HCT116 (cell line): ENCODE measurements around the gene SLC23A3. TPM values are rescaled to one million over a fixed set of nuclear protein-coding genes. Genes with fewer than 3 reads are reported as not detected.
"Not testable (repeated sequence)": the region's sequence is repeated elsewhere in the genome, so short reads cannot be mapped to it uniquely, and the experiment has no call there.

Experiments used
- ATAC-seq: fragments of 200-7000 bp; cut with Tn5 transposase; 2 replicates; pipeline ENCODE4 v1.9.1; 2020; ENCODE audit warnings: mild to moderate bottlenecking, moderate library complexity
- BruUV-seq: library from RNA; stranded (reverse); fragments of 400-500 nt; replicated peaks from 2 replicates; lab custom pipeline; 2021; lab: Mats Ljungman, UMichigan
- CTCF ChIA-PET: fragments of 300-600 bp; sonication (Branson Sonifier 250); formaldehyde crosslinking; loops from one replicate; lab custom pipeline; 2021; ENCODE audit warnings: antibody characterized with exemption; lab: Charles Lee
- POLR2A ChIA-PET: fragments of 300-600, 350-600 bp; sonication (Branson Sonifier 250); formaldehyde crosslinking; loops from one replicate; lab custom pipeline; 2021; ENCODE audit warnings: antibody characterized with exemption; lab: Charles Lee
- RAD21 ChIA-PET, 2 experiments: fragments of 300-600 bp; sonication (Branson Sonifier 250); formaldehyde crosslinking; loops; one replicate each; lab custom pipeline; 2023; ENCODE audit warnings: low total read pairs in 2 of 2; ENCODE audit not compliant: uncharacterized antibody in 2 of 2, unreplicated experiment in 2 of 2, low non-redundant PET in 1 of 2; lab: Charles Lee
- DNase-seq: peaks from one replicate; pipeline ENCODE4 v3.0.0-alpha.2; 2010; ENCODE audit warnings: low read depth, low spot score
- H2AFZ ChIP-seq: fragments of 200-600 bp; shearing (Covaris generic), sonication (generic); 2 replicates; pipeline ENCODE4 v1.6.1; 2017; ENCODE audit warnings: low read depth, mixed run types, mixed read lengths, antibody characterized with exemption, low read length; ENCODE audit not compliant: poor library complexity, severe bottlenecking
- H3K27ac ChIP-seq: 2 replicates; pipeline ENCODE4 v1.5.1; 2012; ENCODE audit warnings: low read depth, low read length
- H3K27me3 ChIP-seq: fragments of 200-600 bp; sonication (generic); 2 replicates; pipeline ENCODE4 v1.6.1; 2016; ENCODE audit warnings: mixed run types, low read length, mixed read lengths; ENCODE audit not compliant: insufficient read depth
- H3K36me3 ChIP-seq, 2 experiments: fragments of 200-500 bp in 1 of 2; fragments of 200-600 bp in 1 of 2; sonication (Bioruptor generic) in 1 of 2; sonication (generic) in 1 of 2; 2 replicates each; pipeline versions ENCODE4 v1.5.1 to v1.6.1; 2014 to 2016; ENCODE audit warnings: low read length in 2 of 2, inconsistent platforms in 1 of 2, mixed read lengths in 1 of 2, mixed run types in 1 of 2; ENCODE audit not compliant: insufficient read depth in 2 of 2, control insufficient read depth in 1 of 2
- H3K4me1 ChIP-seq, 2 experiments: fragments of 200-600 bp in 1 of 2; sonication (generic) in 1 of 2; 2 replicates each; pipeline versions ENCODE4 v1.5.1 to v1.6.1; 2012 to 2017; ENCODE audit warnings: low read length in 2 of 2, inconsistent platforms in 1 of 2, mild to moderate bottlenecking in 1 of 2, mixed read lengths in 1 of 2, mixed run types in 1 of 2, moderate library complexity in 1 of 2; ENCODE audit not compliant: insufficient read depth in 2 of 2, control insufficient read depth in 1 of 2
- H3K4me2 ChIP-seq: fragments of 200-600 bp; sonication (generic); 2 replicates; pipeline ENCODE4 v1.6.1; 2017; ENCODE audit warnings: mixed run types, low read length, mixed read lengths
- H3K4me3 ChIP-seq, 2 experiments: fragments of 200-600 bp in 1 of 2; sonication (generic) in 1 of 2; replicated peaks in 1 of 2; 2 replicates each; pipeline ENCODE4 v1.5.1; 2011 to 2016; ENCODE audit warnings: low read length in 2 of 2, control low read depth in 1 of 2, low read depth in 1 of 2, mild to moderate bottlenecking in 1 of 2, mixed read lengths in 1 of 2, mixed run types in 1 of 2
- H3K79me2 ChIP-seq: fragments of 200-600 bp; sonication (generic); 2 replicates; pipeline ENCODE4 v1.6.1; 2017; ENCODE audit warnings: mild to moderate bottlenecking, mixed run types, low read length, moderate library complexity, mixed read lengths; ENCODE audit not compliant: insufficient read depth
- H3K9ac ChIP-seq: fragments of 200-600 bp; sonication (generic); 2 replicates; pipeline ENCODE4 v1.6.1; 2016; ENCODE audit warnings: low read length, mixed read lengths
- H3K9me2 ChIP-seq: fragments of 200-600 bp; sonication (generic), shearing (Covaris generic); 2 replicates; pipeline ENCODE4 v1.6.1; 2017; ENCODE audit warnings: mixed run types, mild to moderate bottlenecking, moderate library complexity; ENCODE audit not compliant: insufficient read depth
- H3K9me3 ChIP-seq, 2 experiments: fragments of 200-500 bp in 1 of 2; fragments of 200-600 bp in 1 of 2; sonication (Bioruptor generic) in 1 of 2; sonication (generic) in 1 of 2; 2 replicates each; pipeline ENCODE4 v1.6.1; 2014 to 2017; ENCODE audit warnings: low read length in 2 of 2, mixed read lengths in 2 of 2, inconsistent platforms in 1 of 2, low read depth in 1 of 2, mild to moderate bottlenecking in 1 of 2, mixed run types in 1 of 2, moderate library complexity in 1 of 2; ENCODE audit not compliant: control insufficient read depth in 1 of 2, insufficient read depth in 1 of 2
- H4K20me1 ChIP-seq: fragments of 200-600 bp; sonication (generic), shearing (Covaris generic); 2 replicates; pipeline ENCODE4 v1.6.1; 2017; ENCODE audit warnings: mixed run types, mild to moderate bottlenecking, moderate library complexity; ENCODE audit not compliant: insufficient read depth
- CEBPB ChIP-seq: IDR thresholded peaks from 2 replicates; pipeline ENCODE4 v1.6.1; 2012; ENCODE audit warnings: low read depth
- FOSL1 ChIP-seq: IDR thresholded peaks from 2 replicates; pipeline ENCODE4 v1.6.1; 2012; ENCODE audit warnings: low read depth
- POLR2A ChIP-seq: IDR thresholded peaks from 2 replicates; pipeline ENCODE4 v1.7.0; 2011; ENCODE audit warnings: borderline replicate concordance; ENCODE audit not compliant: insufficient read depth, insufficient read length; ENCODE audit errors: extremely low read depth
- SIN3A ChIP-seq: IDR thresholded peaks from 2 replicates; pipeline ENCODE4 v1.6.1; 2012; ENCODE audit warnings: low read depth
- ZBTB33 ChIP-seq: IDR thresholded peaks from 2 replicates; pipeline ENCODE4 v1.6.1; 2011; ENCODE audit warnings: mild to moderate bottlenecking, low read length, moderate library complexity; ENCODE audit not compliant: insufficient replicate concordance; ENCODE audit errors: extremely low read depth
- intact Hi-C: fragments of 100-400 bp; cut with micrococcal nuclease; formaldehyde crosslinking; loops from 2 replicates; pipeline ENCODE4 v1.10.0; 2022
- total RNA-seq: library from RNA; stranded (reverse); gene quantifications from one replicate; pipeline ENCODE4 v1.2.1, GENCODE V29; 2021; ENCODE audit not compliant: unreplicated experiment

SLC23A3 gene
- total RNA-seq, 1 experiment from 2014 or later, result 4.8 TPM

- TF ChIP-seq ZBTB33 (no peak), SIN3A (no peak), POLR2A (no peak)
- TF ChIP-seq, all 23 proteins: peak for 0
These were observed 35.3 kb upstream of the SLC23A3 start (continued) for GRCh38 chr2:219205165-219205538.

- no peak overlapping the region for H3K9ac ChIP-seq
- TF ChIP-seq CEBPB, result no peak
- TF ChIP-seq SIN3A, result no peak
- TF ChIP-seq FOSL1, result no peak
- no peaks in the 10 kb centered on the region for H3K27me3 ChIP-seq
- no peaks in the 10 kb centered on the region for H3K9me2 ChIP-seq
- ATAC-seq (no peak), DNase-seq (no peak)
- ChIA-PET CTCF (no interaction called here), RAD21 (no interaction called here), POLR2A (no interaction called here)
- peaks cover 11 to 17% of the 10 kb centered on the region in 2 experiments for H3K4me1 ChIP-seq
- no peak overlapping the region for H3K27ac ChIP-seq
- no peaks in the 10 kb centered on the region for H3K79me2 ChIP-seq
- no TSS peak for BruUV-seq
- peaks cover 0 to 9% of the 10 kb centered on the region in 2 experiments; a peak in 2 of 4 replicates for H3K9me3 ChIP-seq
- intact Hi-C loops, result no loop called here
- H4K20me1 ChIP-seq, result no peaks in the 10 kb centered on the region
- no peak overlapping the region for H2AFZ ChIP-seq
- no peak overlapping the region for H3K4me2 ChIP-seq
- no peak overlapping the region for H3K4me3 ChIP-seq
- peaks cover 7 to 11% of the 10 kb centered on the region in 2 experiments; a peak in 3 of 4 replicates for H3K36me3 ChIP-seq
These were observed 34.8 kb upstream of the SLC23A3 start for GRCh38 chr2:219204425-219205164.

GRCh38 chr2:219201331-219201730, 31.5 kb upstream of the SLC23A3 start:
- H4K20me1 ChIP-seq, H3K79me2 ChIP-seq, H2AFZ ChIP-seq, CTCF ChIA-PET, H3K36me3 ChIP-seq, H3K4me2 ChIP-seq, H3K9ac ChIP-seq, H3K4me1 ChIP-seq, ATAC-seq, H3K27me3 ChIP-seq, RAD21 ChIA-PET, BruUV-seq, H3K9me2 ChIP-seq, DNase-seq, POLR2A ChIA-PET, H3K27ac ChIP-seq, H3K4me3 ChIP-seq, intact Hi-C loops, H3K9me3 ChIP-seq: not testable (repeated sequence)

- H2AFZ ChIP-seq, BruUV-seq, H3K27me3 ChIP-seq, H3K9ac ChIP-seq, H4K20me1 ChIP-seq, ATAC-seq, H3K36me3 ChIP-seq, H3K9me3 ChIP-seq, DNase-seq, H3K27ac ChIP-seq, H3K9me2 ChIP-seq, CTCF ChIA-PET, H3K79me2 ChIP-seq, H3K4me3 ChIP-seq, H3K4me1 ChIP-seq, intact Hi-C loops, H3K4me2 ChIP-seq, RAD21 ChIA-PET: not testable (repeated sequence)
- POLR2A ChIA-PET, result interaction anchor here (0.9 kb wide), 1 partner anchor 24 kb away, joined by 5 read pairs; the partner anchor contains the start of gene CNPPD1
These were observed 30.9 kb upstream of the SLC23A3 start for GRCh38 chr2:219200502-219201326.
